Ishikawa (cell line): ENCODE data around the gene TM4SF1.

Experiments used
- CEBPB ChIP-seq: IDR thresholded peaks from 2 replicates; pipeline ENCODE4 v1.6.1; 2012
- CREB1 ChIP-seq: IDR thresholded peaks from 2 replicates; pipeline ENCODE4 v1.6.1; 2012; ENCODE audit warnings: low read depth
- EGR1 ChIP-seq: IDR thresholded peaks from 2 replicates; pipeline ENCODE4 v1.6.1; 2012
- EP300 ChIP-seq: IDR thresholded peaks from 2 replicates; pipeline ENCODE4 v1.6.1; 2012; ENCODE audit warnings: borderline replicate concordance
- FOXM1 ChIP-seq: IDR thresholded peaks from 2 replicates; pipeline ENCODE4 v1.6.1; 2012; ENCODE audit warnings: low read depth, borderline replicate concordance
- NFIC ChIP-seq: IDR thresholded peaks from 2 replicates; pipeline ENCODE4 v1.6.1; 2012
- RAD21 ChIP-seq: IDR thresholded peaks from 2 replicates; pipeline ENCODE4 v1.6.1; 2012; ENCODE audit warnings: low read depth
- TAF1 ChIP-seq: IDR thresholded peaks from 2 replicates; pipeline ENCODE4 v1.6.1; 2012; ENCODE audit warnings: low read depth, mild to moderate bottlenecking
- TCF12 ChIP-seq: IDR thresholded peaks from 2 replicates; pipeline ENCODE4 v1.6.1; 2012; ENCODE audit warnings: low read depth
- TEAD4 ChIP-seq: IDR thresholded peaks from 2 replicates; pipeline ENCODE4 v1.6.1; 2012
- YY1 ChIP-seq: IDR thresholded peaks from 2 replicates; pipeline ENCODE4 v1.6.1; 2012; ENCODE audit warnings: low read depth
- ZBTB7A ChIP-seq: IDR thresholded peaks from 2 replicates; pipeline ENCODE4 v1.6.1; 2012; ENCODE audit warnings: low read depth
- TF ChIP-seq, protein P1 (sequence below): IDR thresholded peaks from 2 replicates; pipeline ENCODE4 v1.6.1; 2012
- TF ChIP-seq, protein P2 (sequence below): IDR thresholded peaks from 2 replicates; pipeline ENCODE4 v1.6.1; 2012
- TF ChIP-seq, protein P3 (sequence below): IDR thresholded peaks from 2 replicates; pipeline ENCODE4 v1.6.1; 2012; ENCODE audit warnings: low read depth, mild to moderate bottlenecking

The TM4SF1 gene

DNA sequence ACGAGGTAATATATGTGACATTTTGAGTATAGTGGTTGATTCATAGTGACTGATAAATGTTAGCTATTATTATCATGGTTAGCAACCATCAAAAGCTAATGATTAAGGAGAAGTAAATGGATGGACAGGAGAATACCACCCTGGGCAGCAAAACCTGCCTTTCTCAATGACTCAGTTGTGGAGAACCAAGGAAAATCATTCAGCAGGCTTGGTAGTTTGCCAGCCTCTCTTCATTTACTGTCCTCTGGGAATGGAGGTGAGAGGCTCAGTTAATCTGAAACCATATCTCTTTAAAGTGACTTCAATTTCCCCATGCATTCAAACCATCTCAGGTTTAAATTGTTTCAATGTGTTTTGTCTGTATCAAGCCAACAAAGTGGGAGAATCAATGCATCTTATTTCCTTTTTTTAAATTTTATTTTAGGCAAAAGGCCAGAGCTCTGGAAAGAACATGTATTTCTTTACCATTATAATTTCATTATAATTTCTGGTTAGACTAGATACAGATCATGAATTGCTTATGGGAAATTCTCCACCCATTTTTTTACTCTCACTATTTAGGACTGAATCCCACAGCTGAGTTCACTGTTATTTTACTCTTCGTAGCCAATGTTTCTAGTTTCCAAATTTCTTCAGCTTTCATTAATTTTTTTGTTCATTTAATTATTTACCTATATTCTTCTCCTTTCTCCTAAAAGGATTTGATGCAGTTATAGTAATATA, 46.7 kb downstream of the TM4SF1 start:
- TF ChIP-seq YY1 = no peak
- TF ChIP-seq ZBTB7A = no peak
- TF ChIP-seq EGR1 = no peak
- TF ChIP-seq TCF12 = no peak
- no peak for TF ChIP-seq RAD21
- TF ChIP-seq, protein P1, sequence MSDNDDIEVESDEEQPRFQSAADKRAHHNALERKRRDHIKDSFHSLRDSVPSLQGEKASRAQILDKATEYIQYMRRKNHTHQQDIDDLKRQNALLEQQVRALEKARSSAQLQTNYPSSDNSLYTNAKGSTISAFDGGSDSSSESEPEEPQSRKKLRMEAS = no peak
- TF ChIP-seq NFIC = no peak
- no peak for TF ChIP-seq CREB1
- no peak for TF ChIP-seq TAF1
- TF ChIP-seq, protein P2, sequence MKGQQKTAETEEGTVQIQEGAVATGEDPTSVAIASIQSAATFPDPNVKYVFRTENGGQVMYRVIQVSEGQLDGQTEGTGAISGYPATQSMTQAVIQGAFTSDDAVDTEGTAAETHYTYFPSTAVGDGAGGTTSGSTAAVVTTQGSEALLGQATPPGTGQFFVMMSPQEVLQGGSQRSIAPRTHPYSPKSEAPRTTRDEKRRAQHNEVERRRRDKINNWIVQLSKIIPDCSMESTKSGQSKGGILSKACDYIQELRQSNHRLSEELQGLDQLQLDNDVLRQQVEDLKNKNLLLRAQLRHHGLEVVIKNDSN = no peak
- TF ChIP-seq EP300 = no peak
- no peak for TF ChIP-seq TEAD4
- TF ChIP-seq, protein P3, sequence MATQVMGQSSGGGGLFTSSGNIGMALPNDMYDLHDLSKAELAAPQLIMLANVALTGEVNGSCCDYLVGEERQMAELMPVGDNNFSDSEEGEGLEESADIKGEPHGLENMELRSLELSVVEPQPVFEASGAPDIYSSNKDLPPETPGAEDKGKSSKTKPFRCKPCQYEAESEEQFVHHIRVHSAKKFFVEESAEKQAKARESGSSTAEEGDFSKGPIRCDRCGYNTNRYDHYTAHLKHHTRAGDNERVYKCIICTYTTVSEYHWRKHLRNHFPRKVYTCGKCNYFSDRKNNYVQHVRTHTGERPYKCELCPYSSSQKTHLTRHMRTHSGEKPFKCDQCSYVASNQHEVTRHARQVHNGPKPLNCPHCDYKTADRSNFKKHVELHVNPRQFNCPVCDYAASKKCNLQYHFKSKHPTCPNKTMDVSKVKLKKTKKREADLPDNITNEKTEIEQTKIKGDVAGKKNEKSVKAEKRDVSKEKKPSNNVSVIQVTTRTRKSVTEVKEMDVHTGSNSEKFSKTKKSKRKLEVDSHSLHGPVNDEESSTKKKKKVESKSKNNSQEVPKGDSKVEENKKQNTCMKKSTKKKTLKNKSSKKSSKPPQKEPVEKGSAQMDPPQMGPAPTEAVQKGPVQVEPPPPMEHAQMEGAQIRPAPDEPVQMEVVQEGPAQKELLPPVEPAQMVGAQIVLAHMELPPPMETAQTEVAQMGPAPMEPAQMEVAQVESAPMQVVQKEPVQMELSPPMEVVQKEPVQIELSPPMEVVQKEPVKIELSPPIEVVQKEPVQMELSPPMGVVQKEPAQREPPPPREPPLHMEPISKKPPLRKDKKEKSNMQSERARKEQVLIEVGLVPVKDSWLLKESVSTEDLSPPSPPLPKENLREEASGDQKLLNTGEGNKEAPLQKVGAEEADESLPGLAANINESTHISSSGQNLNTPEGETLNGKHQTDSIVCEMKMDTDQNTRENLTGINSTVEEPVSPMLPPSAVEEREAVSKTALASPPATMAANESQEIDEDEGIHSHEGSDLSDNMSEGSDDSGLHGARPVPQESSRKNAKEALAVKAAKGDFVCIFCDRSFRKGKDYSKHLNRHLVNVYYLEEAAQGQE = no peak
- TF ChIP-seq CEBPB = no peak

DNA sequence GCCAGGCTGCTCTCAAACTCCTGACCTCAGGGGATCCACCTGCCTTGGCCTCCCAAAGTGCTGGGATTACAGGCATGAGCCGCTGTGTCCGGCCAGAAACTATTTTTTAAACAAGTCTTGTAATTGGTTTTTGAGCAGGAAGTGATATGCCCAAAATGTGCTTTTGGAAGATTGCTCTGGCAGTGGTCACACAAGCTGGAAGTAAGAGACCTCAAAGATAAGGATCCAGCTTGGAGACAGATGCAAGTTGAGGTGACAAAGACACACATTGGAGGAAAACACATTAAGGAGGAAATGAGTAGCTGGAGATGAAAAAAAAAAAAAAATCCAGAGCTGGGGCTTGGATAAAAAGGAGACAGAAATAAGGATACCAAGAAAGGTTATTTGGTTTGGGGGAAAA, 50.3 kb downstream of the TM4SF1 start:
- no peak for TF ChIP-seq EP300

DNA sequence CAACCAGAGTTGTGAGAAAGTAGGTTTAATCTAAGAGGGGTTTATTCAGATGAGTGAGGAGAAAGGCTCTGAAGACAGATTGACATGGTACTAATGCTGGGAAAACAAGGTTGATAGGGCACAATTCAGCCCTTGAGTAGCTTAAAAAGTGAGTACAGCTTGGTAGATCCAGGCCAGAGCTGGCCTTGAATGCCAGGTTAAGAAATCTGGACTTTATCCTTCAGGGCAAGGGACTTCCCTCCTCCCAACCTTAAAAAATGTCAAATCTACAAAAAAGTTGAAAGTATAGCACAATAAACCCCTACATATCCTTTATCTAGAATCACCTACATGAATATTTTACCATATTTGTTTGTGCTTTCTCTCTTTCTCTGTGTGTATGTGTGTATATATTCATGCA, 51.9 kb downstream of the TM4SF1 start:
- TF ChIP-seq CREB1 = no peak
- no peak for TF ChIP-seq NFIC
- no peak for TF ChIP-seq FOXM1
- no peak for TF ChIP-seq YY1
- no peak for TF ChIP-seq TEAD4
- TF ChIP-seq, protein P1 = no peak
- TF ChIP-seq EP300 = no peak
- TF ChIP-seq ZBTB7A = no peak
- TF ChIP-seq, protein P3 = no peak
- no peak for TF ChIP-seq TAF1
- TF ChIP-seq RAD21 = no peak
- TF ChIP-seq, protein P2 = no peak
- no peak for TF ChIP-seq CEBPB
- no peak for TF ChIP-seq EGR1
- TF ChIP-seq TCF12 = no peak

DNA sequence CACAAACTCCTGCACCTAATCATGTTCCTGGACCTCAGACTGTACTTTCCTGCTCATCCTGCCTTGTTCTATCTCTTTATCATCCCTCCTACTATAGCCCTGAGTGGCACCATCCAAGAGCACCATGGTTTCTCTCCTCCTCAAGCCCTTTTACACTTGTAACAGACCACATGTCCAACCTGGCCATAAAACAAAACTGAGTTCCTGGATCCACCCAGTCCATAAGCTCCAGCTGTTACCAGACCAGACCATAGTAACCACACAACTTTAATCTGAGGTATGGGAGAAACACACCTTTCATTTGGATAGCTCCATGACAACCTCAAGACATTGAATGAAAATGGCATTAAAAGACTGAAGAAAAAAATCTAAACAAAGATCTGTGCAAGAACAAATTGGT, 53.1 kb downstream of the TM4SF1 start:
- no peak for TF ChIP-seq RAD21
- no peak for TF ChIP-seq EGR1
- TF ChIP-seq, protein P3 = no peak
- no peak for TF ChIP-seq EP300
- TF ChIP-seq TEAD4 = no peak
- TF ChIP-seq CREB1 = no peak
- no peak for TF ChIP-seq TAF1
- TF ChIP-seq YY1 = no peak
- no peak for TF ChIP-seq TCF12
- no peak for TF ChIP-seq ZBTB7A
- TF ChIP-seq, protein P1 = no peak
- TF ChIP-seq, protein P2 = no peak
- no peak for TF ChIP-seq NFIC
- TF ChIP-seq FOXM1 = no peak
- no peak for TF ChIP-seq CEBPB
